Spleen (tissue), 11 donors: ENCODE measurements around the gene MGAT4B. TPM values are rescaled to one million over a fixed set of nuclear protein-coding genes. Genes with fewer than 3 reads are reported as not detected.

Source experiments
- DNase-seq: peaks from one replicate; pipeline ENCODE4 v3.0.0-alpha.2; 2020
- H3K27ac ChIP-seq, 8 donors: fragments of 200-600 bp; sonication (generic) in 7 of 8; 1 replicate in 4 of 8; 2 replicates in 4 of 8; pipeline versions ENCODE4 v1.5.0 to v1.8.0; 2016 to 2021; ENCODE audit warnings: inconsistent platforms in 4 of 8, mild to moderate bottlenecking in 4 of 8, moderate library complexity in 1 of 8
- H3K27me3 ChIP-seq, 7 donors: fragments of 200-600 bp; sonication (generic) in 6 of 7; replicated peaks in 1 of 7; 1 replicate in 4 of 7; 2 replicates in 3 of 7; pipeline versions ENCODE4 v1.5.0 to v1.8.0; 2016 to 2021; ENCODE audit warnings: inconsistent platforms in 3 of 7, mild to moderate bottlenecking in 1 of 7
- H3K36me3 ChIP-seq, 6 donors: fragments of 200-600 bp; sonication (generic) in 5 of 6; 1 replicate in 4 of 6; 2 replicates in 2 of 6; pipeline versions ENCODE4 v1.5.0 to v1.8.0; 2016 to 2021; ENCODE audit warnings: inconsistent platforms in 2 of 6
- H3K4me1 ChIP-seq, 6 donors: fragments of 200-600 bp; sonication (generic) in 5 of 6; 1 replicate in 3 of 6; 2 replicates in 3 of 6; pipeline versions ENCODE4 v1.5.0 to v1.8.0; 2016 to 2021; ENCODE audit warnings: inconsistent platforms in 3 of 6
- H3K4me3 ChIP-seq, 8 donors: fragments of 200-600 bp; sonication (generic) in 7 of 8; 1 replicate in 4 of 8; 2 replicates in 4 of 8; pipeline versions ENCODE4 v1.5.0 to v1.8.0; 2016 to 2021; ENCODE audit warnings: inconsistent platforms in 4 of 8, mild to moderate bottlenecking in 4 of 8, moderate library complexity in 2 of 8
- H3K9me3 ChIP-seq, 8 donors: fragments of 200-600 bp; sonication (generic) in 7 of 8; 1 replicate in 4 of 8; 2 replicates in 4 of 8; pipeline versions ENCODE4 v1.5.0 to v1.8.0; 2016 to 2021; ENCODE audit warnings: inconsistent platforms in 4 of 8
- POLR2A ChIP-seq, 3 donors: fragments of 450-650 bp; IDR thresholded peaks; one replicate each; pipeline ENCODE4 v1.5.1; 2017; ENCODE audit warnings: antibody characterized with exemption in 3 of 3, mild to moderate bottlenecking in 1 of 3
- POLR2AphosphoS5 ChIP-seq, 3 donors: sonication (generic); formaldehyde crosslinking; IDR thresholded peaks; one replicate each; pipeline ENCODE4 v1.5.1; 2017; ENCODE audit warnings: antibody characterized with exemption in 3 of 3
- WGBS, 5 donors: extraction: QIAGEN DNeasy Blood & Tissue Kit in 3 of 5; methylation state at CpG; one replicate each; pipeline versions ENCODE4 v1.1.5 to v1.1.7; 2013 to 2018; 5-methylcytosine and 5-hydroxymethylcytosine counted together
- intact Hi-C: fragments of 100-400 bp; cut with DNase I; formaldehyde crosslinking; loops from one replicate; pipeline ENCODE4 v1.15.0; 2023; ENCODE audit warnings: low total_unique reads
- polyA plus RNA-seq, 3 donors: library from polyadenylated mRNA; stranded (reverse); fragments of 200-250 nt; gene quantifications; one replicate each; pipeline ENCODE4 v1.2.1, GENCODE V29; 2013
- total RNA-seq, 7 donors: library from RNA; depleted of rRNA in 3 of 7; stranded (reverse); fragments of >200 nt in 3 of 7; fragmentation: NEBNext Ultra II Directional in 4 of 7; extraction: Animal tissue kit (Norgen Biotek cat#: 25700) in 4 of 7; gene quantifications; one replicate each; pipeline versions ENCODE4 v1.1.0 to v1.2.1, GENCODE V29; 2016 to 2021
- TF ChIP-seq, protein P1 (sequence below), 11 experiments: fragments of 200-600 bp in 7 of 11; fragments of 450-650 bp in 4 of 11; sonication (generic) in 4 of 11; IDR thresholded peaks in 8 of 11; conservative IDR thresholded peaks in 3 of 11; 1 replicate in 7 of 11; 2 replicates in 4 of 11; pipeline versions ENCODE4 v1.4.0 to v1.8.0; 2016 to 2021; ENCODE audit warnings: antibody characterized with exemption in 11 of 11, inconsistent platforms in 4 of 11, mild to moderate bottlenecking in 1 of 11
- donor health status: healthy with polysubstance abuse.
- donor health status: DM: no; HTN: no; CAD: no; lungs with moderate emphysema.
- donor health status: DM: no; HTN: no; CAD: no.
- donor health status: Bipolar disorder and iron deficiency.
- donor health status: healthy.
- donor health status: DM: no; HTN: no; CAD: no.
- donor health status: DM: yes; HTN: yes; CAD: no.

MGAT4B gene
- total and polyA plus RNA-seq, 10 donors = 34.9 to 117 (median 79.2) TPM

- H3K9me3 ChIP-seq = peaks cover 2 to 16% (median 12%) of the 10 kb centered on the region in 8 donors
- H3K4me1 ChIP-seq = peaks cover 10 to 40% (median 20%) of the 10 kb centered on the region in 6 donors
- peak in 2 of 3 donors; percentile 47 to 65 for TF ChIP-seq POLR2AphosphoS5 (IDR thresholded peaks at IDR 0.05)
- TF ChIP-seq, protein P1, sequence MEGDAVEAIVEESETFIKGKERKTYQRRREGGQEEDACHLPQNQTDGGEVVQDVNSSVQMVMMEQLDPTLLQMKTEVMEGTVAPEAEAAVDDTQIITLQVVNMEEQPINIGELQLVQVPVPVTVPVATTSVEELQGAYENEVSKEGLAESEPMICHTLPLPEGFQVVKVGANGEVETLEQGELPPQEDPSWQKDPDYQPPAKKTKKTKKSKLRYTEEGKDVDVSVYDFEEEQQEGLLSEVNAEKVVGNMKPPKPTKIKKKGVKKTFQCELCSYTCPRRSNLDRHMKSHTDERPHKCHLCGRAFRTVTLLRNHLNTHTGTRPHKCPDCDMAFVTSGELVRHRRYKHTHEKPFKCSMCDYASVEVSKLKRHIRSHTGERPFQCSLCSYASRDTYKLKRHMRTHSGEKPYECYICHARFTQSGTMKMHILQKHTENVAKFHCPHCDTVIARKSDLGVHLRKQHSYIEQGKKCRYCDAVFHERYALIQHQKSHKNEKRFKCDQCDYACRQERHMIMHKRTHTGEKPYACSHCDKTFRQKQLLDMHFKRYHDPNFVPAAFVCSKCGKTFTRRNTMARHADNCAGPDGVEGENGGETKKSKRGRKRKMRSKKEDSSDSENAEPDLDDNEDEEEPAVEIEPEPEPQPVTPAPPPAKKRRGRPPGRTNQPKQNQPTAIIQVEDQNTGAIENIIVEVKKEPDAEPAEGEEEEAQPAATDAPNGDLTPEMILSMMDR (IDR thresholded peaks at IDR 0.05 in 8 of 11, conservative IDR thresholded peaks at IDR 0.05 in 3 of 11) = no peak
- H3K36me3 ChIP-seq = peaks cover 4 to 89% (median 61%) of the 10 kb centered on the region in 6 donors
- intact Hi-C loops = no loop called here
- peak; percentile 67 for DNase-seq
- H3K4me3 ChIP-seq = no peak overlapping the region
- H3K27me3 ChIP-seq = no peaks in the 10 kb centered on the region
- 81 to 94% (median 89%) methylated on average over 17 of the region's 17 CpGs for WGBS, 5 donors
- H3K27ac ChIP-seq = peak overlapping the region in 1 of 8 donors; percentile 11
Observed at GRCh38 chr5:179840766-179841165, 34.1 kb upstream of the MGAT4B start.

DNA sequence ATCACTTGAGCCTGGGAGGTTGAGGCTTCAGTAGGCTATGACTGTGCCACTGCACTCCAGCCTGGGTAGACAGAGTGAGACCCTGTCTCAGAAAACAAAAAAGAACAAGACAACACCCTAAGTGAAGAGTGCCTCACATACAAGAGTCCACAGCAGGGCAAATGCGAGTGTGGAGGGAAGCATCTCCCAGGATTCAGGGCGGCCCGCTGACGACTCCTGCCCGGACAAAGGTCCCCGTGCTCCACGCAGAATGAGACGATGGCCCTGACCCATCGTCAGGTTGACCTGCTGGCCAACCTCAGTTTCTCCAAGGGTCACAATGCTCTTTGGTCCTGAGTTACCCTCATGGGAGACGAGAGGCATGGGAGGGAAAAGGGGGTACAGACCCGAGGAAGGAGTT, 33.7 kb upstream of the MGAT4B start:
- peak; percentile 41 for DNase-seq
- Histone ChIP-seq H3K4me3 (no peak overlapping the region), H3K27me3 (no peaks in the 10 kb centered on the region), H3K36me3 (peaks cover 4 to 89% (median 63%) of the 10 kb centered on the region in 6 donors), H3K9me3 (peaks cover 2 to 12% (median 10%) of the 10 kb centered on the region in 8 donors), H3K27ac (no peak overlapping the region), H3K4me1 (peaks cover 10 to 40% (median 21%) of the 10 kb centered on the region in 6 donors)
- 92 to 96% (median 94%) methylated on average over 11 of the region's 11 CpGs for WGBS, 5 donors
- peak in 2 of 3 donors; percentile 33 to 47 for TF ChIP-seq POLR2AphosphoS5 (IDR thresholded peaks at IDR 0.05)
- TF ChIP-seq POLR2A (IDR thresholded peaks at IDR 0.05) = no peak
- intact Hi-C loops = no loop called here

DNA sequence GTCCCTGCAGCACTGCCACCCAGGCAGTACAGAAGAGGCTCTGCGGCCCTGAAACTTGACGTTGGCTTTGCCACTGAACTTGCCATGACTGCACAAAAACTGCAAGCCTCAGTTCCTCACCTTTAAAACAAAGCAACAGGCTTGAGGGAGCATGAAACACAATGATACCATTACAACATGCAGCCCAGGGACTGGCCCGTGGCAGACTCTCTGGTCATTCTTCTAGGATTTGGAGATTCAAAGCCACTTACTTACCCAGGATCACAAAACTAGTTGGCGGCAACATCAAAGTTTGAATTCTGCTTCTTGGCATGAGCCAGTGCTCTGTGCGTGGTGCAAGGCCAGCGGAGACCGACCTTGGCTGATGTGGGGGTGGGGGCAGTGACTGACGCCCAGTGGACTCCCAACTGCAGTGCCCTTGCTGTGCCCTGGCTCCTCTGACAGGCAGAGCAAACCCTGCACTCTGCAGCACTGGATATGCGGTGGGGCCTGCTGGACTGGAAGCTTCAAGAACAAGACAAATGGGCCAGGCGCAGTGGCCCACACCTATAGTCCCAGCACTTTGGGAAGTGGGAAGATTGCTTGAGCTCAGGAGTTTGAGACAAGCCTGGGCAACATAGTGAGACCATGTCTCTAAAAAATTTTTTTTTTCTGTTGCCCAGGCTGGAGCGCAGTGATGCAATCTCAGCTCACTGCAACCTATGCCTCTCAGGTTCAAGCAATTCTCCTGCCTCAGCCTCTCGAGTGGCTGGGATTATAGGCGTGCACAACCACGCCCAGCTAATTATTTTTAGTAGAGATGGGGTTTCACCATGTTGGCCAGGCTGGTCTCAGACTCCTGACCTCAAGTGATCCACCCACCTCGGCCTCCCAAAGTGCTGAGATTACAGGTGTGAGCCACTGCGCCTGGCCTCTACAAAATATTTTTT, 32.9 kb upstream of the MGAT4B start:
- H3K9me3 ChIP-seq = peaks cover 0 to 5% (median 2%) of the 10 kb centered on the region in 8 donors
- no peaks in the 10 kb centered on the region for H3K27me3 ChIP-seq
- peak; percentile 70 for DNase-seq
- H3K4me3 ChIP-seq = no peak overlapping the region
- peak overlapping the region in 3 of 8 donors; percentile 4 to 38 (median 8) for H3K27ac ChIP-seq
- WGBS, 5 donors = 81 to 89% (median 86%) methylated on average over 16 of the region's 16 CpGs
- H3K36me3 ChIP-seq = peaks cover 4 to 87% (median 67%) of the 10 kb centered on the region in 6 donors
- peaks cover 10 to 40% (median 21%) of the 10 kb centered on the region in 6 donors for H3K4me1 ChIP-seq
- intact Hi-C loops = no loop called here
- peak; percentile 70 to 79 (median 71) for TF ChIP-seq POLR2AphosphoS5 (IDR thresholded peaks at IDR 0.05)
- TF ChIP-seq, protein P1 (IDR thresholded peaks at IDR 0.05 in 8 of 11, conservative IDR thresholded peaks at IDR 0.05 in 3 of 11) = no peak

DNA sequence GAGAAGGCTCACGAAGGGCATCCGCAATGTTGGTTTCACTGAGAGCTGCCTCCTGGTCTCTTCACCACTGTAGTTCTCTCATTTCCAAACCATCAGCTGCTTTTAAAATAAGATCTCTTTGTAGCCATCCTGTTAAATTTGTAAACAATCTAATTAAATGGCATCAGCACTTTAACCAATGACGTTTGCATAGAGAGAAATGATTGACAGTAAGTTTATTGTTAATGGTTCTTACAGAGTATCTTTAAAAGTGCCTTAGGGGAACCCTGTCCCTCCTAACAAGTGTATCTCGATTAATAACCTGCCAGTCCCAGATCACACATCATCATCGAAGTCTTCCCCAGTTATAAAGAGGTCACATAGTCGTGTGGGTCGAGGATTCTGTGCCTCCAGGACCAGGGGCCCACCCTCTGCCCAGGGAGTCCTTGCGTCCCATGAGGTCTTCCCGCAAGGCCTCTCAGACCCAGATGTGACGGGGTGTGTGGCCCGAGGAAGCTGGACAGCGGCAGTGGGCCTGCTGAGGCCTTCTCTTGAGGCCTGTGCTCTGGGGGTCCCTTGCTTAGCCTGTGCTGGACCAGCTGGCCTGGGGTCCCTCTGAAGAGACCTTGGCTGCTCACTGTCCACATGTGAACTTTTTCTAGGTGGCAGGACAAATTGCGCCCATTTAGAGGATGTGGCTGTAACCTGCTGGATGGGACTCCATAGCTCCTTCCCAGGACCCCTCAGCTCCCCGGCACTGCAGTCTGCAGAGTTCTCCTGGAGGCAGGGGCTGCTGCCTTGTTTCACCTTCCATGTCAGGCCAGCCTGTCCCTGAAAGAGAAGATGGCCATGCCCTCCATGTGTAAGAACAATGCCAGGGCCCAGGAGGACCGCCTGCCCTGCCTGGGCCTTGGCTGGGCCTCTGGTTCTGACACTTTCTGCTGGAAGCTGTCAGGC, 30.7 kb upstream of the MGAT4B start:
- TF ChIP-seq POLR2A (IDR thresholded peaks at IDR 0.05) (no peak), POLR2AphosphoS5 (IDR thresholded peaks at IDR 0.05) (peak; percentile 47 to 76 (median 51))
- peak overlapping the region; percentile 27 to 70 (median 62) for H3K27ac ChIP-seq
- peaks cover 10 to 35% (median 21%) of the 10 kb centered on the region in 6 donors for H3K4me1 ChIP-seq
- intact Hi-C loops = no loop called here
- H3K27me3 ChIP-seq = no peaks in the 10 kb centered on the region
- peak; percentile 75 for DNase-seq
- H3K36me3 ChIP-seq = peaks cover 16 to 96% (median 79%) of the 10 kb centered on the region in 6 donors
- WGBS, 5 donors = 78 to 90% (median 87%) methylated on average over 10 to 15 of the region's 15 CpGs
- no peaks in the 10 kb centered on the region for H3K9me3 ChIP-seq
- H3K4me3 ChIP-seq = no peak overlapping the region
